ENCODE data around the gene PECR.

DNA sequence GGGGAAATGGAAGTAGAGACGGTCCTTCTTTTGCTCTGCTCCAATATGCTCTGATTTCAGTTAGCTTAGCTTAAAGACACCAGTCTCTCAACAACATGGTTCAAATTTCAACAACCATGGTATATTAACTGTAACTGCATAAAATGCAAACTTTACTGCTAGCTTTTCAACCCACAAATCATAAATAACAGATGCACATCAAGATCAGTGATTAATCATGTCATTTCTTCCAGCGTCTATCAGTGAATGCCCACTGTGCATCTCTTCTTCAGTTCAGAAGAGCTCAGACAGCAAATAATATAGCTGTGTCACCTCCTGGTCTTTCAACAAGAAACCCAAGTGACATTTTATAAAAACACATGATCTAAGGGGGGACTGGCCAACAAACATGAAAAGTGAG lies 12.6 kb downstream of the PECR start:
- TF ChIP-seq ZNF274 (IDR thresholded peaks at IDR 0.05; ENCODE audit: low read depth, low read length) = no peak
- no peak for TF ChIP-seq YY1 (IDR thresholded peaks at IDR 0.05; ENCODE audit: insufficient read depth, insufficient read length)
- no peak for TF ChIP-seq SUZ12 (IDR thresholded peaks at IDR 0.05; ENCODE audit: extremely low read depth, insufficient read depth, insufficient read length)
